HG02970 (cell line): ENCODE data around the gene ELFN1.

Experiments
- ATAC-seq: cut with Tn5 transposase; IDR thresholded peaks from one replicate; pipeline ENCODE4 v1.9.1; 2021; ENCODE audit warnings: mild to moderate bottlenecking, moderate library complexity, moderate number of reproducible peaks; ENCODE audit not compliant: unreplicated experiment, low FRiP score

ELFN1 gene

GRCh38 chr7:1693419-1693990, 23.4 kb downstream of the ELFN1 start:
- no peak for ATAC-seq

DNA sequence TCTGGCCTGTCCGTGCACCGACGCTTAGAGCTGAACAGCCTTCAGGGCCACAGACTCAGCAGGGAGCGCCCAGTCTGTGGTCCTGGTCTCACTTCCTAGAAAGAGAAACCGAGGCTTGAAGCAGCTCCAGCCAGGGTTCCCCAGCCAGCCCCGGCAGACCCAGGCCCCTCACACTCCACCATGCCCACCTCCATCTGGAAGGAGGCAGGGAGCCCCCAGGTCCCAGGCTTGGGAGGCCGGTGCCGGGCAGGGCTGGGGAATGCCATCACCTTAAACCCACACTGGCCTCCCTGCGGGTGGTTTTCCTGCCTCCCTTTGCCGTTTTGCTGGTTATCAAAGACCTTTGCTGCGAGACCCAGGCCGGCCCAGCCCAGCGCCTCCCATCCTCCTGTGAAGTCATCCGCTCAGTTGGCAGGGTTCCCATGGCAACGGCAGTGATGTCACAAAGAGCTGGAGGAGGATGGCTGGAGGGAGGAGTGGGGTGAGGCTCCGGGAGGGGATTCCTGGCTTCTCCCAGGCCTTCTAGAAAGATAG, 24.0 kb downstream of the ELFN1 start:
- no peak for ATAC-seq

DNA sequence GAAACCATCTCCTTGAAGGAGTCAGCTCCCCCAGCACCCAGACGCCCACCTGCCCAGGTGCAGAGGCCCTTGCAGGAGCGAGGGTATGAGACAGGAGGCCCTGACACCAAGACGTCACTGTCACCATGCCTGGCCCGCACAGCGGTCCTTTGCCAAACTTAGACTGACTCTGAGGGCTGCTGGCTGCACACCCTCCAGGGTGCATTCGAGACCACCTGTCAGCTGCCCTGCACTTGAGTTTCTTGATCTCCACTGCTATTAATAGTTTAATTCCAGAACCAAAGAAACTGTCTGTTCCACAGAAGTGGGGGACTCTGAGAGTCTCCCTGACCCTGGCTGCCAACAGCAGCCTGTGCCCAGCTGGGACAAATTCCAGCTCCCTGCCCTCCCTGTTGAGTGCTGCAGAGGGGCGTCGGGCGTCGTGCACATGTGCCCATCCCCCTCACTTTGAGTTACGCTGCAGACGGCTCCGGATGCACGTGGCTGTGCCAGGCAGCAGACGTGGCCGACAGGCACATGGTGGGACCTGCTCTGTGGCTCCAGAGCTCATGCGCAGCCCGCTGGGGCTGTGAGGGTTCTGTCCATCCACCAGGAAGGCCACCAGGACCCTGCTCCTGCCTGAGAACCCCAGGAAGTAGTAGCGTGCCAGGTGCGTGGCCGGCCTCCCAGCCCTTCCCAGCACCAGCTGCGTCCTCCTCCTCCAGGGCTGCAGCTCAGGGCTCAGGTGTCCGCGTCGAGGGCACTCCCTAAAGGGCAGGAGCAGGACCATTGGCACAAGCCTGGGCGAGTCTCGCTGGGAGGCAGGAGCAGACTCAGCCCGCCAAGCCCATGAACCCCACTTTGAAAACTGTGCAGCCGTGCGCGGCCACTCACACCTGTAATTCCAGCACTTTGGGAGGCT, 24.8 kb downstream of the ELFN1 start:
- no peak for ATAC-seq

DNA sequence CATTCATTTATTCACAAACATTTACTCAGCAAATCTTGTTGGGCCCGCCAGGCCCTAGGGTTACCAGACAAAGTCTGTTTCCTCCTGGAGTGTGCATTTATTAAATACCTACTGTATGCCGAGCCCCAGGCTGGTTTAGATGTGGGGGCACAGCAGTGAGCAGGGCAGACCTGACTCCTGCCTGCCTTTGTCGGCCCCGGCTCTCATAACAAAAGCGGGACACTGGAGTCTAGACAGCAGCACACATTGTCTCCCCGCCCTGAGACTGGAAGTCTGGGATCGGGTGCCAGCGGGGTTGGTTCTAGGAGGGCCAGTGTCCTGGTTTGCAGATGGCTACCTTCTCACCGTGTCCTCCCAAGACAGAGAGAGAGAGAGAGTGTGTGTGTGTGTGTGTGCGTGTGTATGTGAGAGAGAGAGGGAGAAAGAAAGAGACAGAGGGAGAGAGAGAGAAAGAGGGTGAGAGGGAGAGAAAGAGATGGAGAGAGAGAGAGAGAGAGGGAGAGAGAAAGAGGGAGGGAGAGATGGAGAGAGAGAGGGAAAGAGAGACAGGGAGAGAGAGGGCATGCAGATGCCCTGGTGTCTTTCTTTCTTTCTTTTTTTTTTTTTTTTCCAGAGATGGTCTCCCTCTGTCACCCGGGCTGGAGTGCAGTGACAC, 25.9 kb downstream of the ELFN1 start:
- ATAC-seq, result no peak

DNA sequence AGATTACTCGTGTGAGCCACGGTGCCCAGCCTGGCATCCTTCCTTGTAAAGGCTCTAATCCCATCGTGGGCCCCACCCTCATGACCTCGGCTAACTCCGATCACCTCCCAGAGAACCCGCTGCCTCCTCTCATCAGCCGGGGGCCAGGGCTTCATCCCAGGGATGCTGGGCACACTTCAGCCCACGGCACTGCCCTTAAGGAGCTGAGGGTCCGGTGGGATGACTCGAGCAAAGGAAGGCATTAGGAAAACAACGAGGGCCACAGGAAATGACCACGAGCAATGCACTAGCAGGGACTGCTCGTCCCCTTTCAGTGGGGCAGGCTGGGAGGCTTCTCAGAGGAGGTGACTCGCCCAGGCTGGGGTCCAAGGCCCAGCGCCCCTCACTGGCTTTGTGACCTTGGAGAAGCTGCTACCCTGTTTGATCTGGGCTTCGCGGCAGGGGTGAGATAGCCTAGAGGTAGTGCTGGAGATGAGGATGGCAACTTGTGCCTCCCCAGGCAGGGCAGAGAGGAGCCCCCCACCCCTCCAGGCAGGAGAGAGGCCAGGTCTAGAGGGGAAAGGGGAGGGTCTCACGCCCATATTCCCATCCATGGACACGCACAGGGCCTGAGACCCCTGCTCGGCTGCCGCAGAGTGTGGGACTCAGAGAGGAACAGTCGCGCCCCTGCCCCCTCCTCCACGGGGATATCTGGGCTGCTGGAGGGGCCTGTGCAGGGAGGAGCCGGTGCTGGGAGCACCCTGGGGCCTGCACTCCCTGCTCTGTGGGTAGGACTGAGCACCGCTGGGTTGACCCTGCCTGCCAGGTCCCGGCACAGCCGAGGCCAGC, 26.8 kb downstream of the ELFN1 start:
- no peak for ATAC-seq

- no peak for ATAC-seq
These were observed 27.5 kb downstream of the ELFN1 start for GRCh38 chr7:1697499-1698125.

DNA sequence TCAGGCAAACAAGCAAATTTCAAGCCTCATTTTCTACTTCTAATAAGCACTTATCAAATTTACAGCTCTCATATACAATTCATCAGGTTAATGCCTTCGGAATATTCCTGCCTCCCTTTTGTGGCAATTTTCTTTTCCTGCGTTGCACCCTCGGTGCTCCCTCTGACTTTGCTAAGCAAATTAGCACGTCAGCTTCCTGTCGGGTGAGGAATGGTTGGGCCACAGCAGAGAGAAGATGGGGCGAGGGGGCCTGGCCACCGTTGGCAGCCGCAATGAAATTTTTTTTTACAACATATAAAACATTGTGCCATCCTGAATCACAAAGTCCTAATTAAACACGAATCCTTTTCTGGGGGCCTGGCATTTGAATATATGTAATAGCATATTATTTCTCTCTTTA, 28.1 kb downstream of the ELFN1 start:
- ATAC-seq, result no peak

GRCh38 chr7:1698951-1699350, 28.9 kb downstream of the ELFN1 start:
- no peak for ATAC-seq

DNA sequence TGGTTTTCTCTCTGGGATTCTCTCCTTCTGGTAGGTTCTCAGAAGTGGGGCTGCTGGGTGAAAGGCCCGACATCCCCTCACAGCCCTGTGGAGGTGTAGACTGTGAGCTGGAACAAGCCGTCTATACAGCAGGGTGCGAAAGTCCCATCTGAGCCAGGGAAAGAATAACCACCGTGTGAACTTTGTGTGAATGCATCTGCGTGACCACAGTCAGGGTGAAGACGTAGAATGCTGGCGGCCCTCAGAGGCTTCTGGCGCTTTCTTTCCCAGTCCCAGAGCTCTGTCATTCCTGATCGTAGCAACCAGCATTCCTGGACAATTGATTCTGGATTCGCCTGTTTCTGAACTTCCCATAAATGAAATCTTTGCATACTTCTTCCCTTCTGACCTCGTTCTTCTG, 30.0 kb downstream of the ELFN1 start:
- no peak for ATAC-seq

GRCh38 chr7:1700536-1701333, 30.7 kb downstream of the ELFN1 start:
- ATAC-seq, result no peak

DNA sequence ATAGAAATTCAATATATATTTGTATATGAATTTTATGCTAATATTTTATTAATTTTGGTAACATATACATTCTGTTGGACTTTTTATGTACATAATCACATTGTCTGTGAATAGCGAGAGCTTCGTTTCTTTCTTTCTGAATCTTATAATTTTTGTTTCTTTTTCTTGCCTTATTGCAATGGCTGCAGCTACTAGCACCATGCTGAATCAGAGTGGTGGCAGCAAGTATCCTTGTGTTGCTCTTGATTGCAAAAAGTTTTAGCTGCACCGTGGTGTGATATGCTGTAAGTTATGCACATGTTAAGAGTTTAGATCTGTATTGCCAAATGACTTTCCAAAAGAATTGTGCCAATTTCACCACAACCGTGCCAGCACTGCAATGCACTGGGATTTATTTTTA, 32.6 kb downstream of the ELFN1 start:
- ATAC-seq, result no peak

- ATAC-seq, result no peak
These were observed 33.4 kb downstream of the ELFN1 start for GRCh38 chr7:1703441-1703840.

DNA sequence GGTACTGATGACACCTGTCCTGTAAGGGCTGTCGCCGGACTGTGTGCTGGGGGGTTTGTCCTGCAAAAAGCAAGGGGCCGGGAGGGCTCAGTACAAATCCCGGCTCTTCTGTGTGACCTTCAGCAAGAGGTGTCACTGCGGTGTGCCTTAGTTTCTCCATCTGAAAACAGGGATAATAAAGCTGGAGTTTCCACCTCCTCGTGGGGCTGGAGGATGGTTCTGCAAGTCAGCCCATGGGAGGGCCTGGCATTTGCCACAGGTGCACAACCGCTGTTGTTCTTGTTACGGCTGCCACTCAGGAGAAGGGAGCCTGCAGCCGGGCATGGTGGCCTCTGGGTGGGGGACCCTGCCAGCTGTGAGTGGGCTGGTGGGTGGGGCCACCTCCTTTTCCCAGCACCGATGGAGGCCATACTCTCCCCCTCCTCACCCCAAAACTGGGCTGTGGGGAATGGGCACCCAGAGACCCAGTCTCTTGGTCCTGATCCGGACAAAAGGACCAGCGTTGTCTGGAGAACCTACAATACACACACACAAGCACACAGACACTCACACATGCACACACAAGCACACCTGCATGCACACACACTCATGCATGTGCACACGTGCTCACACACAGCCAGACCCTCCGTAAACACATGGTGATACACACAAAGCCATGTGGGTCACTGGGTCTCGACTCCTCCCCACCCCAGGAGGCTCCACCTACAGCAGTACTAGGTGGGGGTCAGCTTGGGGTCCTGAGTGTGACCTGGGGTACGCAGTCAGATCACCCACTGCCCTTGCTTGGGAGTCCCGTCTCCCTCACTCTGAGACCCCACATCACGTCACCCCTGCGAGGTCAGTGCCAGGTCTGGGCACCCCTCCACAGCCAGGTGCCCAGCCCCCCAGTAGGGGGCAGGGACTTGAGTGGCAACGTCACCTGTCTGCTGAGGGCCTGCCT, 34.1 kb downstream of the ELFN1 start:
- ATAC-seq, result no peak

DNA sequence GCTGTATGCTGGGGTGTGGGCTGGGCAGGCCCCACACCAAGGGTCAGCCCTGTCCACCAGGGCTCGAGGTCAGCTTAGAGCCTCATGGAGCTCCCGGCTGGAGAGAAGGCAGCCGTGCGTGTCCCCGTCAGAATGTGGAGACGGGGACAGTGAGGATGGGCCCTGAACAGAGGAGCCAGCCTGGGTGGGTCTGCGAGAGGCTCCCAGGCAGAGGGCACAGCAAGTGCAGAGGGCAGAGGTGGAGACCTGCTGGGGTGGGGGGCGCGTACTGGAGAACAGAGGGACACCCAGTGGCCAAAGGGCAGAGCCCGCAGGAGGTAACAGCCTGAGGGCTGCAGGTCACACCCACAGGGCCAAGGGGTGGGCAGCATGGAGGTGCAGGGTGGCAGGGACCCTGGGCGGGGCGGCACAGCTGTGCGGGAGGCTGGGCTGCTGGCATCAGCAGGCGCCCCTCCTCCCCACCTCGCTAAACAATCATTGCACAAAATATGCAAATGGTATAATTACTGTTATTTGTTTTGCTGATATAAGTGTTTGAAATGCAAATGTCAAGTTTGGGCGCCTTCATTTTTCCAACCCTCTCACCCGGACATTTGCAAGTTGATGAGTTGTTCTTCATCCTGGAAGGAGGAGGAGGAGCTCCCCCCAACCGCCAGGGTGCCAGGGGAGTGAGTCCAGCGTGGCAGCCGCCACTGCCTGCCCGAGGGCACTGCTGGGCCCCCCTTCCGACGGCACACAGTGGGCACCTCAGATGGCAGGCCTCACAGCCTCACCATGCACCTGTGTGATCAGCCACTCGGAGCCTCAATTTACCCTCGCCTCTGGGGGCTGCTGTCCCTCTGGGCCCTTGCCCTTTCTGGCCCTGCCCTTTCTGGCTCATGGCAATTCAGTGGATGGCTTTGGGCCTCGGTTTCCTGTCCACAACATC, 35.0 kb downstream of the ELFN1 start:
- ATAC-seq, result no peak

- ATAC-seq, result no peak
These were observed 35.8 kb downstream of the ELFN1 start for GRCh38 chr7:1705856-1706255.

DNA sequence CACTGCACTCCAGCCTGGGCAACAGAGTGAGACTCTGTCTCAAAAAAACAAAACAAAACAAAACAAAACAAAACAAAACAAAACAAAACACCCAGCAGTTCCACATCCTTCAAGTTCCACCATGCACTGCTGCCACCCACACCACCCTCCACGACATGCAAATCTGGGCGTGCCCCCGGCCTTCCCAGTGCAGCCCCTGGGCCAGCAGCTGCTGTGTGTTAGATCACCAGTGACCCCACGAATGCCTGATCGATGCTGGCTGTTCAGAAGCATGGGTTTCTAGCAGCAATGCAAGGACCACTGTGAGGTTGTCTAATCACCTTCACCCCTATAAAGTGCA, 36.3 kb downstream of the ELFN1 start:
- no peak for ATAC-seq
